SK-N-SH (cell line): ENCODE measurements around the gene CFAP99. TPM values are rescaled to one million over a fixed set of nuclear protein-coding genes. Genes with fewer than 3 reads are reported as not detected.

Source experiments
- CTCF ChIA-PET: fragments of 300-600, 350-600 bp; formaldehyde crosslinking; extraction: SDS; loops from one replicate; lab custom pipeline; 2021; lab: Yijun Ruan, JAX
- POLR2A ChIA-PET: fragments of 350-600 bp; sonication (Branson Sonifier 250); formaldehyde crosslinking; extraction: SDS; loops from one replicate; lab custom pipeline; 2020; ENCODE audit warnings: antibody characterized with exemption, inconsistent platforms; lab: Yijun Ruan, JAX
- DNase-seq: peaks from one replicate; pipeline ENCODE4 v3.0.0; 2012
- H2AFZ ChIP-seq: fragments of 200-600 bp; sonication (generic); 2 replicates; pipeline ENCODE4 v1.8.1; 2016; ENCODE audit warnings: antibody characterized with exemption, mild to moderate bottlenecking, low read depth
- H3F3A ChIP-seq: fragments of 200-600 bp; sonication (generic); replicated peaks from 2 replicates; pipeline ENCODE3; 2016; ENCODE audit warnings: antibody characterized with exemption, mild to moderate bottlenecking; ENCODE audit not compliant: insufficient read depth
- H3K27ac ChIP-seq, 2 experiments: fragments of 200-500 bp in 1 of 2; fragments of 200-600 bp in 1 of 2; sonication (Bioruptor generic) in 1 of 2; sonication (generic), shearing (Covaris generic) in 1 of 2; 2 replicates each; pipeline versions ENCODE4 v1.5.1 to v1.6.1; 2014 to 2016; ENCODE audit warnings: low read depth in 2 of 2, inconsistent platforms in 1 of 2, low read length in 1 of 2, mild to moderate bottlenecking in 1 of 2, mixed read lengths in 1 of 2
- H3K27me3 ChIP-seq: fragments of 200-600 bp; sonication (generic), shearing (Covaris generic); 2 replicates; pipeline ENCODE4 v1.6.1; 2016; ENCODE audit warnings: mixed run types; ENCODE audit not compliant: insufficient read depth
- H3K36me3 ChIP-seq, 2 experiments: fragments of 200-500 bp in 1 of 2; fragments of 200-600 bp in 1 of 2; sonication (Bioruptor generic) in 1 of 2; sonication (generic) in 1 of 2; replicated peaks in 1 of 2; 2 replicates each; pipeline versions ENCODE3 to v1.5.1; 2014 to 2016; ENCODE audit warnings: low read length in 1 of 2, mild to moderate bottlenecking in 1 of 2; ENCODE audit not compliant: insufficient read depth in 2 of 2, control insufficient read depth in 1 of 2
- H3K4me1 ChIP-seq, 2 experiments: fragments of 200-500 bp in 1 of 2; fragments of 200-600 bp in 1 of 2; sonication (Bioruptor generic) in 1 of 2; sonication (generic), shearing (Covaris generic) in 1 of 2; 2 replicates each; pipeline versions ENCODE4 v1.5.1 to v1.6.1; 2014 to 2016; ENCODE audit warnings: low read depth in 1 of 2, low read length in 1 of 2, mixed run types in 1 of 2; ENCODE audit not compliant: insufficient read depth in 2 of 2, control insufficient read depth in 1 of 2
- H3K4me2 ChIP-seq: fragments of 200-600 bp; sonication (generic), shearing (Covaris generic); 2 replicates; pipeline ENCODE4 v1.6.1; 2017; ENCODE audit warnings: mixed run types
- H3K4me3 ChIP-seq, 2 experiments: fragments of 200-500 bp in 1 of 2; fragments of 200-600 bp in 1 of 2; sonication (Bioruptor generic) in 1 of 2; sonication (generic), shearing (Covaris generic) in 1 of 2; 2 replicates each; pipeline versions ENCODE4 v1.5.1 to v1.8.1; 2014 to 2016; ENCODE audit warnings: low read depth in 2 of 2, inconsistent platforms in 1 of 2, low read length in 1 of 2, mild to moderate bottlenecking in 1 of 2, mixed read lengths in 1 of 2, moderate library complexity in 1 of 2
- H3K79me2 ChIP-seq: fragments of 200-600 bp; sonication (generic); 2 replicates; pipeline ENCODE4 v1.8.1; 2017; ENCODE audit warnings: mild to moderate bottlenecking; ENCODE audit not compliant: insufficient read depth
- H3K9ac ChIP-seq: fragments of 200-600 bp; sonication (generic); 2 replicates; pipeline ENCODE4 v1.6.1; 2017; ENCODE audit warnings: mixed run types
- H3K9me2 ChIP-seq: fragments of 200-600 bp; sonication (generic); 2 replicates; pipeline ENCODE4 v1.6.1; 2017; ENCODE audit warnings: mixed run types
- H3K9me3 ChIP-seq: fragments of 200-600 bp; sonication (generic); 2 replicates; pipeline ENCODE4 v1.6.1; 2017; ENCODE audit warnings: mixed run types, mild to moderate bottlenecking, moderate library complexity
- H4K20me1 ChIP-seq: fragments of 200-600 bp; sonication (generic); 2 replicates; pipeline ENCODE4 v1.6.1; 2017; ENCODE audit warnings: mild to moderate bottlenecking, mixed run types; ENCODE audit not compliant: insufficient read depth
- CHD2 ChIP-seq: fragments of 150-350 bp; IDR thresholded peaks from 2 replicates; pipeline ENCODE4 v1.6.1; 2018; ENCODE audit warnings: low read length; ENCODE audit not compliant: partially characterized antibody
- ELF1 ChIP-seq: IDR thresholded peaks from 2 replicates; pipeline ENCODE4 v1.4.0; 2012
- EZH2phosphoT487 ChIP-seq: fragments of 200-600 bp; sonication (generic); IDR thresholded peaks from 2 replicates; pipeline ENCODE4 v1.6.1; 2017; ENCODE audit warnings: low read depth, mixed run types, mild to moderate bottlenecking, antibody characterized with exemption, moderate library complexity, borderline replicate concordance
- FOSL2 ChIP-seq: IDR thresholded peaks from 2 replicates; pipeline ENCODE4 v1.4.0; 2012; ENCODE audit warnings: low read depth, mild to moderate bottlenecking, moderate library complexity, borderline replicate concordance
- GATA2 ChIP-seq: sonication (generic); formaldehyde crosslinking; IDR thresholded peaks from 2 replicates; pipeline ENCODE4 v1.5.0; 2020; ENCODE audit warnings: mild to moderate bottlenecking, missing genetic modification reagents
- MEF2A ChIP-seq: IDR thresholded peaks from 2 replicates; pipeline ENCODE4 v1.4.0; 2012; ENCODE audit warnings: low read depth, borderline replicate concordance
- NRF1 ChIP-seq: IDR thresholded peaks from 2 replicates; pipeline ENCODE4 v1.6.1; 2012; ENCODE audit warnings: low read depth, mild to moderate bottlenecking, low read length
- PBX3 ChIP-seq: IDR thresholded peaks from 2 replicates; pipeline ENCODE4; 2012
- RFX5 ChIP-seq: IDR thresholded peaks from 2 replicates; pipeline ENCODE4 v1.6.1; 2012; ENCODE audit warnings: mild to moderate bottlenecking, improper control_type of control experiment, low read length
- SIN3A ChIP-seq: IDR thresholded peaks from 2 replicates; pipeline ENCODE4 v1.6.1; 2012; ENCODE audit warnings: low read depth, mild to moderate bottlenecking, low read length, moderate library complexity, borderline replicate concordance
- TAF1 ChIP-seq: IDR thresholded peaks from 2 replicates; pipeline ENCODE4 v1.6.1; 2012; ENCODE audit warnings: low read depth, mild to moderate bottlenecking, low read length, moderate library complexity, borderline replicate concordance
- WGBS: methylation state at CpG from one replicate; pipeline ENCODE4 v1.1.6; 2017; ENCODE audit warnings: low lambda C conversion rate; 5-methylcytosine and 5-hydroxymethylcytosine counted together
- polyA plus RNA-seq, 3 experiments: library from polyadenylated mRNA; depleted of rRNA; stranded (reverse); fragments of >200 nt; gene quantifications; 2 replicates each; pipeline ENCODE4 v1.2.3, GENCODE V29; 2012
- TF ChIP-seq, protein P1 (sequence below): fragments of 200-600 bp; sonication (generic); IDR thresholded peaks from 2 replicates; pipeline ENCODE4 v1.6.1; 2017; ENCODE audit warnings: antibody characterized with exemption, mild to moderate bottlenecking, moderate library complexity
- TF ChIP-seq, protein P2 (sequence below): fragments of 150-350 bp; IDR thresholded peaks from 2 replicates; pipeline ENCODE4 v1.6.1; 2016; ENCODE audit warnings: mild to moderate bottlenecking, low read depth, low read length
- TF ChIP-seq, protein P3 (sequence below): IDR thresholded peaks from 2 replicates; pipeline ENCODE4 v1.4.0; 2012; ENCODE audit warnings: low read depth
- TF ChIP-seq, protein P4 (sequence below): IDR thresholded peaks from 2 replicates; pipeline ENCODE4 v1.4.0; 2012; ENCODE audit warnings: low read depth, borderline replicate concordance

CFAP99 gene
- polyA plus RNA-seq, 1 of the 3 experiments (the other 2 are of a cell fraction), result 0.13 TPM

- TF ChIP-seq ELF1, result no peak
- TF ChIP-seq, protein P1, sequence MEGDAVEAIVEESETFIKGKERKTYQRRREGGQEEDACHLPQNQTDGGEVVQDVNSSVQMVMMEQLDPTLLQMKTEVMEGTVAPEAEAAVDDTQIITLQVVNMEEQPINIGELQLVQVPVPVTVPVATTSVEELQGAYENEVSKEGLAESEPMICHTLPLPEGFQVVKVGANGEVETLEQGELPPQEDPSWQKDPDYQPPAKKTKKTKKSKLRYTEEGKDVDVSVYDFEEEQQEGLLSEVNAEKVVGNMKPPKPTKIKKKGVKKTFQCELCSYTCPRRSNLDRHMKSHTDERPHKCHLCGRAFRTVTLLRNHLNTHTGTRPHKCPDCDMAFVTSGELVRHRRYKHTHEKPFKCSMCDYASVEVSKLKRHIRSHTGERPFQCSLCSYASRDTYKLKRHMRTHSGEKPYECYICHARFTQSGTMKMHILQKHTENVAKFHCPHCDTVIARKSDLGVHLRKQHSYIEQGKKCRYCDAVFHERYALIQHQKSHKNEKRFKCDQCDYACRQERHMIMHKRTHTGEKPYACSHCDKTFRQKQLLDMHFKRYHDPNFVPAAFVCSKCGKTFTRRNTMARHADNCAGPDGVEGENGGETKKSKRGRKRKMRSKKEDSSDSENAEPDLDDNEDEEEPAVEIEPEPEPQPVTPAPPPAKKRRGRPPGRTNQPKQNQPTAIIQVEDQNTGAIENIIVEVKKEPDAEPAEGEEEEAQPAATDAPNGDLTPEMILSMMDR, result no peak
- TF ChIP-seq NRF1, result no peak
- TF ChIP-seq EZH2phosphoT487, result no peak
- no peak for TF ChIP-seq GATA2 (CRISPR knock-in tag)
- no peak for TF ChIP-seq PBX3
- TF ChIP-seq MEF2A, result no peak
These were observed 23.2 kb upstream of the CFAP99 start (continued) for GRCh38 chr4:2395584-2395983.

DNA sequence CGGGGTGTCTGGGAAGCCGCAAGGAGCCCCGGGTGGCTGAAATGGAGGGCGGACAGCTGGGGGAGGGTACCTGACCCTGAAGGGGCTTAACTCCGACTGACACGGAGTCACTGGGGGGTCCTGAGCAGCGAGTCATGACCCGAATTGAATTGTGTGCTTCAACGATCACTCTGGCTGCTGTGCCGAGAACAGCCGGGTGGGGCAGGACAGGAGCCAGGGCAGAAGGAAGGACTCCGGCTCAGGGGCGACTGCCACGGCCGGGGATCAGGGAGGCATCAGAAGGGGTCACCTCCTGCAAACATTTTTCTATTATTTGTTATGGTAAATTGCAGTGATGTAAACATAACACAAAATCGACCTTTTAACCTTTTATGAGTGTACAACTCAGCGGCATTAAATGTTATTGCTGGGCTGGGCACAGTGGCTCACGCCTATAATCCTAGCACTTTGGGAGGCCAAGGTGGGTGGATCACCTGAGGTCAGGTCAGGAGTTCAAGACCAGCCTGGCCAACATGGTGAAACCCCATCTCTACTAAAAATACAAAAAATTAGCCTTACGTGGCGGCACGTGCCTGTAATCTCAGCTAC is 21.9 kb upstream of the CFAP99 start:
- Histone ChIP-seq H3K27ac (no peak overlapping the region), H3K36me3 (no peaks in the 10 kb centered on the region), H2AFZ (no peak overlapping the region), H4K20me1 (no peaks in the 10 kb centered on the region), H3K9me3 (no peaks in the 10 kb centered on the region), H3F3A (no peaks in the 10 kb centered on the region), H3K9ac (no peak overlapping the region), H3K27me3 (no peaks in the 10 kb centered on the region), H3K79me2 (no peaks in the 10 kb centered on the region), H3K4me1 (peaks cover 4 to 6% of the 10 kb centered on the region in 2 experiments; a peak in 2 of 4 replicates), H3K4me3 (no peak overlapping the region), H3K9me2 (no peaks in the 10 kb centered on the region), H3K4me2 (no peak overlapping the region)
- no peak for DNase-seq
- TF ChIP-seq CHD2 (no peak), FOSL2 (no peak), SIN3A (no peak), EZH2phosphoT487 (no peak)
- POLR2A ChIA-PET, result no interaction called here
- CTCF ChIA-PET, result no interaction called here
- 93% methylated on average over 11 of the region's 21 CpGs for WGBS

GRCh38 chr4:2397596-2398379 is 21.0 kb upstream of the CFAP99 start:
- Histone ChIP-seq H2AFZ (no peak overlapping the region), H3K36me3 (no peaks in the 10 kb centered on the region), H3K9ac (no peak overlapping the region), H3K27me3 (no peaks in the 10 kb centered on the region), H3K9me2 (no peaks in the 10 kb centered on the region), H3K4me1 (peaks cover 4 to 15% of the 10 kb centered on the region in 2 experiments; a peak in 2 of 4 replicates), H3K4me3 (no peak overlapping the region), H3K27ac (no peak overlapping the region), H3K4me2 (no peak overlapping the region), H3K79me2 (no peaks in the 10 kb centered on the region), H3K9me3 (no peaks in the 10 kb centered on the region), H4K20me1 (no peaks in the 10 kb centered on the region), H3F3A (no peaks in the 10 kb centered on the region)
- ChIA-PET POLR2A (no interaction called here), CTCF (interaction anchor here (1.2 kb wide), 1 partner anchor 15 kb away, joined by 3 read pairs; no protein-coding TSS in a partner anchor)
- no peak for DNase-seq
- 68% methylated on average over 15 of the region's 20 CpGs for WGBS
- TF ChIP-seq TAF1 (no peak), NRF1 (no peak), RFX5 (no peak)
- TF ChIP-seq, protein P2, sequence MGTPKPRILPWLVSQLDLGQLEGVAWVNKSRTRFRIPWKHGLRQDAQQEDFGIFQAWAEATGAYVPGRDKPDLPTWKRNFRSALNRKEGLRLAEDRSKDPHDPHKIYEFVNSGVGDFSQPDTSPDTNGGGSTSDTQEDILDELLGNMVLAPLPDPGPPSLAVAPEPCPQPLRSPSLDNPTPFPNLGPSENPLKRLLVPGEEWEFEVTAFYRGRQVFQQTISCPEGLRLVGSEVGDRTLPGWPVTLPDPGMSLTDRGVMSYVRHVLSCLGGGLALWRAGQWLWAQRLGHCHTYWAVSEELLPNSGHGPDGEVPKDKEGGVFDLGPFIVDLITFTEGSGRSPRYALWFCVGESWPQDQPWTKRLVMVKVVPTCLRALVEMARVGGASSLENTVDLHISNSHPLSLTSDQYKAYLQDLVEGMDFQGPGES, result no peak
- TF ChIP-seq, protein P3, sequence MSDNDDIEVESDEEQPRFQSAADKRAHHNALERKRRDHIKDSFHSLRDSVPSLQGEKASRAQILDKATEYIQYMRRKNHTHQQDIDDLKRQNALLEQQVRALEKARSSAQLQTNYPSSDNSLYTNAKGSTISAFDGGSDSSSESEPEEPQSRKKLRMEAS, result no peak
- TF ChIP-seq, protein P4, sequence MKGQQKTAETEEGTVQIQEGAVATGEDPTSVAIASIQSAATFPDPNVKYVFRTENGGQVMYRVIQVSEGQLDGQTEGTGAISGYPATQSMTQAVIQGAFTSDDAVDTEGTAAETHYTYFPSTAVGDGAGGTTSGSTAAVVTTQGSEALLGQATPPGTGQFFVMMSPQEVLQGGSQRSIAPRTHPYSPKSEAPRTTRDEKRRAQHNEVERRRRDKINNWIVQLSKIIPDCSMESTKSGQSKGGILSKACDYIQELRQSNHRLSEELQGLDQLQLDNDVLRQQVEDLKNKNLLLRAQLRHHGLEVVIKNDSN, result no peak
- TF ChIP-seq, protein P1, result no peak
